Activated naive CD4-positive, alpha-beta T cell treated with anti-CD3 and anti-CD28 coated beads, Interleukin-2, amount 50 U/mL, for 16 hours (primary cell): ENCODE measurements around the gene MZF1.
"Not testable (repeated sequence)": the region's sequence is repeated elsewhere in the genome, so short reads cannot be mapped to it uniquely, and the experiment has no call there.

Source experiments
- DNase-seq: peaks from one replicate; pipeline ENCODE4 v3.0.0-alpha.2; 2020

The MZF1 gene

GRCh38 chr19:58572818-58573657 lies at the start of gene MZF1:
TSS of gene MZF1 (minus strand) at chr19:58573335. CDS start at chr19:58571389, 1,946 bp downstream.
- DNase-seq = peak; percentile 100

- not testable (repeated sequence) for DNase-seq
Observed at GRCh38 chr19:58607213-58607612, 34.1 kb upstream of the MZF1 start.

GRCh38 chr19:58606251-58606896 lies 33.2 kb upstream of the MZF1 start:
- DNase-seq = not testable (repeated sequence)

- DNase-seq = no peak
Observed at GRCh38 chr19:58586133-58586765, 13.1 kb upstream of the MZF1 start.

GRCh38 chr19:58585442-58586132 lies 12.5 kb upstream of the MZF1 start:
- no peak for DNase-seq

GRCh38 chr19:58584498-58585441 lies 11.6 kb upstream of the MZF1 start:
- no peak for DNase-seq

- no peak for DNase-seq
Observed at GRCh38 chr19:58582985-58583384, 9.8 kb upstream of the MZF1 start.

- DNase-seq = peak; percentile 89
Observed at GRCh38 chr19:58581227-58582141, 8.3 kb upstream of the MZF1 start.

GRCh38 chr19:58579473-58580142 lies 6.5 kb upstream of the MZF1 start:
- DNase-seq = no peak

GRCh38 chr19:58578012-58578925 lies 5.1 kb upstream of the MZF1 start:
- DNase-seq = no peak

GRCh38 chr19:58577581-58577980 lies 4.4 kb upstream of the MZF1 start:
- not testable (repeated sequence) for DNase-seq

- DNase-seq = peak; percentile 78
Observed at GRCh38 chr19:58575183-58576041, 2.3 kb upstream of the MZF1 start.

GRCh38 chr19:58573658-58574164 lies 576 bp upstream of the MZF1 start:
- no peak for DNase-seq

- DNase-seq = no peak
Observed at GRCh38 chr19:58572026-58572817, 913 bp downstream of the MZF1 start.

- DNase-seq = no peak
Observed at GRCh38 chr19:58571575-58571947, 1.6 kb downstream of the MZF1 start.

- no peak for DNase-seq
Observed at GRCh38 chr19:58570770-58571574, 2.2 kb downstream of the MZF1 start.
